Neural progenitor cell (in vitro differentiated cells): ENCODE results near the gene SLC16A6. TPM values are rescaled to one million over a fixed set of nuclear protein-coding genes. Genes with fewer than 3 reads are reported as not detected.
"Not testable (repeated sequence)": the region's sequence is repeated elsewhere in the genome, so short reads cannot be mapped to it uniquely, and the experiment has no call there.

Experiments
- DNase-seq: peaks from one replicate; pipeline ENCODE4 v3.0.0-alpha.2; 2016; ENCODE audit warnings: low spot score
- H2AFZ ChIP-seq: fragments of 200-600 bp; sonication (generic); replicated peaks from 2 replicates; pipeline ENCODE4 v1.6.1; 2016; ENCODE audit warnings: antibody characterized with exemption
- H3F3A ChIP-seq: fragments of 200-600 bp; sonication (generic); 2 replicates; pipeline ENCODE4 v1.6.1; 2016; ENCODE audit warnings: antibody characterized with exemption, low read depth
- H3K27ac ChIP-seq: fragments of 200-600 bp; sonication (generic); 2 replicates; pipeline ENCODE4 v1.5.1; 2016; ENCODE audit warnings: mild to moderate bottlenecking
- H3K27me3 ChIP-seq: fragments of 200-600 bp; sonication (generic); 2 replicates; pipeline ENCODE4 v1.6.1; 2016; ENCODE audit warnings: mild to moderate bottlenecking, moderate library complexity
- H3K36me3 ChIP-seq: fragments of 200-600 bp; sonication (generic); 2 replicates; pipeline ENCODE4 v1.5.1; 2016
- H3K4me1 ChIP-seq: fragments of 200-600 bp; sonication (generic); 2 replicates; pipeline ENCODE4 v1.6.1; 2016; ENCODE audit warnings: mixed run types
- H3K4me2 ChIP-seq: fragments of 200-600 bp; sonication (generic); 2 replicates; pipeline ENCODE4 v1.6.1; 2016
- H3K4me3 ChIP-seq: fragments of 200-600 bp; sonication (generic); 2 replicates; pipeline ENCODE4 v1.5.1; 2016
- H3K79me2 ChIP-seq: fragments of 200-600 bp; sonication (generic); 2 replicates; pipeline ENCODE4 v1.6.1; 2016; ENCODE audit warnings: low read depth
- H3K9ac ChIP-seq: fragments of 200-600 bp; sonication (generic); 2 replicates; pipeline ENCODE4 v1.6.1; 2016
- H3K9me3 ChIP-seq: fragments of 200-600 bp; sonication (generic); 2 replicates; pipeline ENCODE4 v1.5.1; 2016; ENCODE audit warnings: low read depth
- H4K20me1 ChIP-seq: fragments of 200-600 bp; sonication (generic); 2 replicates; pipeline ENCODE4 v1.6.1; 2016; ENCODE audit warnings: low read depth
- H3K27ac Mint-ChIP-seq: 3 replicates; pipeline ENCODE4 v1.8.0; 2021; ENCODE audit warnings: mixed read lengths
- H3K27me3 Mint-ChIP-seq: 2 replicates; pipeline ENCODE4 v1.8.0; 2022; ENCODE audit warnings: low read depth, mild to moderate bottlenecking, inconsistent platforms, moderate library complexity, mixed read lengths; ENCODE audit not compliant: insufficient read depth
- H3K36me3 Mint-ChIP-seq: 3 replicates; pipeline ENCODE4 v1.8.0; 2021; ENCODE audit warnings: mixed read lengths
- H3K4me1 Mint-ChIP-seq: 3 replicates; pipeline ENCODE4 v1.8.0; 2021; ENCODE audit warnings: mixed read lengths
- H3K4me3 Mint-ChIP-seq: 3 replicates; pipeline ENCODE4 v1.8.0; 2021; ENCODE audit warnings: mild to moderate bottlenecking, moderate library complexity, mixed read lengths
- H3K9me3 Mint-ChIP-seq: 3 replicates; pipeline ENCODE4 v1.8.0; 2020; ENCODE audit warnings: mixed read lengths
- EZH2 ChIP-seq: fragments of 200-600 bp; sonication (generic); IDR thresholded peaks from 2 replicates; pipeline ENCODE4 v1.6.1; 2017; ENCODE audit warnings: antibody characterized with exemption, mild to moderate bottlenecking, moderate library complexity
- EZH2phosphoT487 ChIP-seq: fragments of 200-600 bp; sonication (generic); IDR thresholded peaks from 2 replicates; pipeline ENCODE4 v1.6.1; 2017; ENCODE audit warnings: antibody characterized with exemption
- total RNA-seq: library from RNA; depleted of rRNA; stranded (reverse); fragments of >200 nt; gene quantifications from 2 replicates; pipeline ENCODE4 v1.2.3, GENCODE V29; 2015; ENCODE audit warnings: low replicate concordance
- TF ChIP-seq, protein P1 (sequence below): fragments of 200-600 bp; sonication (generic); IDR thresholded peaks from 2 replicates; pipeline ENCODE4 v1.5.1; 2017; ENCODE audit warnings: antibody characterized with exemption, mild to moderate bottlenecking

SLC16A6 gene
- total RNA-seq, 1 donor from 2014 or later, result 0.19 TPM

DNA sequence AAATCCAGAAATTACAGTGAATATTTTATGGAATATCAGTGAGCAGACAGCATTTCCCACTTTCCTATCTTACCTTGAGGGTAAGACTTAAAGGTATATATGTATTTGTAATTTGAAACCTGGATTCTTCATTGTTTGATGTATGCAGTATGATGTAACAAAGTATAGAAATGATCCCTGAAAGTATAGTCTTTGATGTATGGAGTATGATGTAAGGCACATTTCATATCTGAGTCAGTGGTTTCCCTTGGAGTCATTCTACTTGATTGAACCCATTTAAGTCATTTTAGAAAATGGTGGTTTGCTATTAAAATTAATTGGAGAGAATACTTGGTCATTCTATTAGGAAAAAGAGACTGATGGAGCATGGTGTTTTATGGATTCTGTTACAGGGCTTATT is 33.0 kb downstream of the SLC16A6 start:
- Histone ChIP-seq H3K4me3 (no peak overlapping the region), H3K79me2 (no peaks in the 10 kb centered on the region), H3K36me3 (no peaks in the 10 kb centered on the region), H3K4me2 (no peak overlapping the region), H3K9me3 (no peaks in the 10 kb centered on the region), H3F3A (peaks cover 9% of the 10 kb centered on the region), H4K20me1 (no peaks in the 10 kb centered on the region), H2AFZ (no peak overlapping the region), H3K27ac (no peak overlapping the region), H3K9ac (no peak overlapping the region), H3K27me3 (peaks cover 4% of the 10 kb centered on the region), H3K4me1 (no peaks in the 10 kb centered on the region)
- TF ChIP-seq EZH2phosphoT487 (no peak), EZH2 (no peak)
- TF ChIP-seq, protein P1, sequence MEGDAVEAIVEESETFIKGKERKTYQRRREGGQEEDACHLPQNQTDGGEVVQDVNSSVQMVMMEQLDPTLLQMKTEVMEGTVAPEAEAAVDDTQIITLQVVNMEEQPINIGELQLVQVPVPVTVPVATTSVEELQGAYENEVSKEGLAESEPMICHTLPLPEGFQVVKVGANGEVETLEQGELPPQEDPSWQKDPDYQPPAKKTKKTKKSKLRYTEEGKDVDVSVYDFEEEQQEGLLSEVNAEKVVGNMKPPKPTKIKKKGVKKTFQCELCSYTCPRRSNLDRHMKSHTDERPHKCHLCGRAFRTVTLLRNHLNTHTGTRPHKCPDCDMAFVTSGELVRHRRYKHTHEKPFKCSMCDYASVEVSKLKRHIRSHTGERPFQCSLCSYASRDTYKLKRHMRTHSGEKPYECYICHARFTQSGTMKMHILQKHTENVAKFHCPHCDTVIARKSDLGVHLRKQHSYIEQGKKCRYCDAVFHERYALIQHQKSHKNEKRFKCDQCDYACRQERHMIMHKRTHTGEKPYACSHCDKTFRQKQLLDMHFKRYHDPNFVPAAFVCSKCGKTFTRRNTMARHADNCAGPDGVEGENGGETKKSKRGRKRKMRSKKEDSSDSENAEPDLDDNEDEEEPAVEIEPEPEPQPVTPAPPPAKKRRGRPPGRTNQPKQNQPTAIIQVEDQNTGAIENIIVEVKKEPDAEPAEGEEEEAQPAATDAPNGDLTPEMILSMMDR, result no peak
- Mint-ChIP-seq H3K27me3 (no peaks in the 10 kb centered on the region), H3K36me3 (peaks cover 19% of the 10 kb centered on the region), H3K9me3 (no peaks in the 10 kb centered on the region), H3K27ac (no peak overlapping the region), H3K4me3 (no peak overlapping the region), H3K4me1 (peaks cover 21% of the 10 kb centered on the region)
- no peak for DNase-seq

DNA sequence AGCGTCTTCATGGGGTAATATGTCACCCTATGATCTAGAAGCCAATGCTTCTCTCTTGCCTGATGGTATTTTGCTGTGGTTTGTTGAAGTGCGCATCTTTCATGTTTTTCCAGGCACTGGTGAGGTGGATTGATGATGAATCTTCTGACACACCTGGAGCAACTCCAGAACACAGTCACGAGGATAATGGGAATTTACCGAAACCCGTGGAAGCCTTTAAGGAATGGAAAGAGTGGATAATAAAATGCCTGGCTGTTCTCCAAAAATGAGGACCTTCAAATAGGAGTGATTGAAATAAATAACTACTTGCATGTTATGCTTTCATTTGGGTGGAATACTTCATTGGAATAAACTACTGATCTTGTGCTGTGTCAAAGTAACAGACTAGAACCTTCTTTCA is 34.2 kb downstream of the SLC16A6 start:
- H3K4me3 ChIP-seq, result not testable (repeated sequence)

GRCh38 chr17:68255731-68256538 is 35.0 kb downstream of the SLC16A6 start:
- H3K36me3 Mint-ChIP-seq, result peaks cover 26% of the 10 kb centered on the region
- H3K27ac Mint-ChIP-seq, result no peak overlapping the region
- TF ChIP-seq, protein P1, result no peak
- no peak for TF ChIP-seq EZH2phosphoT487
- TF ChIP-seq EZH2, result no peak

More for the DNA sequence above, 34.2 kb downstream of the SLC16A6 start:
- not testable (repeated sequence) for DNase-seq, H3K27ac Mint-ChIP-seq, H4K20me1 ChIP-seq, H2AFZ ChIP-seq, H3K79me2 ChIP-seq, H3K9ac ChIP-seq, H3K9me3 ChIP-seq, H3K4me2 ChIP-seq, H3K27ac ChIP-seq, H3K36me3 ChIP-seq, H3K9me3 Mint-ChIP-seq, H3K27me3 Mint-ChIP-seq, H3K4me1 ChIP-seq, H3K4me3 Mint-ChIP-seq, H3F3A ChIP-seq, H3K27me3 ChIP-seq
- H3K4me1 Mint-ChIP-seq, result peaks cover 15% of the 10 kb centered on the region
- peaks cover 25% of the 10 kb centered on the region for H3K36me3 Mint-ChIP-seq

GRCh38 chr17:68255151-68255550 is 35.8 kb downstream of the SLC16A6 start:
- H3F3A ChIP-seq, result peaks cover 9% of the 10 kb centered on the region
- peaks cover 26% of the 10 kb centered on the region for H3K36me3 Mint-ChIP-seq
- peaks cover 13% of the 10 kb centered on the region for H3K4me1 Mint-ChIP-seq

More at GRCh38 chr17:68255731-68256538, 35.0 kb downstream of the SLC16A6 start:
- Mint-ChIP-seq H3K9me3 (no peaks in the 10 kb centered on the region), H3K4me1 (peaks cover 15% of the 10 kb centered on the region), H3K4me3 (no peak overlapping the region), H3K27me3 (no peaks in the 10 kb centered on the region)
- Histone ChIP-seq H2AFZ (no peak overlapping the region), H3K79me2 (no peaks in the 10 kb centered on the region), H3K36me3 (peaks cover 3% of the 10 kb centered on the region), H4K20me1 (no peaks in the 10 kb centered on the region), H3K4me1 (no peaks in the 10 kb centered on the region), H3F3A (peaks cover 9% of the 10 kb centered on the region), H3K9me3 (no peaks in the 10 kb centered on the region), H3K27ac (no peak overlapping the region), H3K9ac (no peak overlapping the region), H3K27me3 (peaks cover 4% of the 10 kb centered on the region), H3K4me2 (no peak overlapping the region), H3K4me3 (no peak overlapping the region)
- DNase-seq, result no peak

DNA sequence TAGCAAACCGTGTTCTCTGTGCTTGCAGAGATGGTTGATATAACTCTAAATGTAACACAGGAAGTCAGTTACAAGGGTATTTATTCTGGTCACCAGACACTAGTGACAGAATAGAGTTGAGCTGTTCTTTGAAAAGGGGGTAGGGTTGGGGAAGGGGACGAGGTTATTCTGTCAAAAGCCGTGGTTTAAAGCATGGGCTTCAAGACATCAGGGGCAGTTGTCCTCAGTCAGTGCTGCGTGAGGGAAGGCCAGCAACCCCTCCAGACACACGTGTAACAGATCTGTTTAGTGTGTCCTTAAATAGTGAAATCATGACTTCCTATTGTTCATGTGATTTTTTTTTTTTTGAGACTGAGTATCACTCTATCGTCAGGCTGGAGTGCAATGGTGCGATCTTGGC is 37.5 kb downstream of the SLC16A6 start:
- not testable (repeated sequence) for H3K9ac ChIP-seq, H3K9me3 Mint-ChIP-seq, H2AFZ ChIP-seq, H3K4me1 ChIP-seq, H4K20me1 ChIP-seq, DNase-seq, H3K9me3 ChIP-seq, H3K27ac Mint-ChIP-seq, H3K27me3 Mint-ChIP-seq, H3K4me3 ChIP-seq, H3F3A ChIP-seq, H3K27me3 ChIP-seq, H3K27ac ChIP-seq, H3K4me1 Mint-ChIP-seq, H3K79me2 ChIP-seq, H3K4me3 Mint-ChIP-seq, H3K36me3 ChIP-seq, H3K4me2 ChIP-seq
- H3K36me3 Mint-ChIP-seq, result peaks cover 26% of the 10 kb centered on the region

More at GRCh38 chr17:68255151-68255550, 35.8 kb downstream of the SLC16A6 start:
- DNase-seq, result no peak
- H3K27ac ChIP-seq, result no peak overlapping the region
- peaks cover 3% of the 10 kb centered on the region for H3K36me3 ChIP-seq
- H2AFZ ChIP-seq, result no peak overlapping the region
- no peaks in the 10 kb centered on the region for H4K20me1 ChIP-seq
- no peak overlapping the region for H3K4me2 ChIP-seq
- no peaks in the 10 kb centered on the region for H3K79me2 ChIP-seq
- H3K27me3 ChIP-seq, result peaks cover 4% of the 10 kb centered on the region
- H3K9ac ChIP-seq, result no peak overlapping the region
- no peak overlapping the region for H3K4me3 ChIP-seq
- no peaks in the 10 kb centered on the region for H3K9me3 Mint-ChIP-seq
- no peaks in the 10 kb centered on the region for H3K9me3 ChIP-seq
- no peak overlapping the region for H3K27ac Mint-ChIP-seq
- no peaks in the 10 kb centered on the region for H3K27me3 Mint-ChIP-seq
- no peaks in the 10 kb centered on the region for H3K4me1 ChIP-seq
- no peak overlapping the region for H3K4me3 Mint-ChIP-seq
- TF ChIP-seq, protein P1, result no peak
- TF ChIP-seq EZH2phosphoT487, result no peak
- TF ChIP-seq EZH2, result no peak
